Caco-2 (cell line): Measurements from ENCODE around the gene C20orf141. TPM values are rescaled to one million over a fixed set of nuclear protein-coding genes. Genes with fewer than 3 reads are reported as not detected.

ENCODE experiments used
- BruUV-seq: library from RNA; stranded (reverse); fragments of 400-500 nt; replicated peaks from 2 replicates; lab custom pipeline; 2021; lab: Mats Ljungman, UMichigan
- CTCF ChIA-PET: fragments of 300-600 bp; sonication (Branson Sonifier 250); formaldehyde crosslinking; loops from one replicate; lab custom pipeline; 2022; ENCODE audit warnings: antibody characterized with exemption; lab: Charles Lee
- POLR2A ChIA-PET: fragments of 300-600 bp; sonication (Branson Sonifier 250); formaldehyde crosslinking; loops from one replicate; lab custom pipeline; 2022; ENCODE audit warnings: antibody characterized with exemption; lab: Charles Lee
- DNase-seq, 2 experiments: peaks; one replicate each; pipeline versions ENCODE4 v3.0.0 to v3.0.0-alpha.2; 2020 to 2022
- H3K27me3 ChIP-seq: replicated peaks from 2 replicates; pipeline ENCODE4 v1.6.0; 2011; ENCODE audit warnings: low read length; ENCODE audit not compliant: control insufficient read depth, insufficient read depth
- H3K36me3 ChIP-seq: 2 replicates; pipeline ENCODE4 v1.5.1; 2011; ENCODE audit warnings: low read length; ENCODE audit not compliant: control insufficient read depth, insufficient read depth
- H3K4me1 ChIP-seq: fragments of 250-450 bp; sonication (Bioruptor Pico); 2 replicates; pipeline ENCODE4 v1.5.1; 2020; ENCODE audit warnings: mild to moderate bottlenecking
- H3K4me3 ChIP-seq: 2 replicates; pipeline ENCODE4 v1.5.1; 2011; ENCODE audit warnings: low read depth, mild to moderate bottlenecking, control low read depth, low read length
- H3K9me3 ChIP-seq: fragments of 250-450 bp; sonication (Bioruptor Pico); 2 replicates; pipeline ENCODE4 v1.5.1; 2020; ENCODE audit warnings: mild to moderate bottlenecking, moderate library complexity
- H3K27ac Mint-ChIP-seq: one replicate; pipeline ENCODE4 v1.8.0; 2022; ENCODE audit warnings: mixed read lengths; ENCODE audit not compliant: unreplicated experiment
- H3K27me3 Mint-ChIP-seq: one replicate; pipeline ENCODE4 v1.8.0; 2022; ENCODE audit warnings: mixed read lengths; ENCODE audit not compliant: insufficient read depth, unreplicated experiment
- H3K36me3 Mint-ChIP-seq: one replicate; pipeline ENCODE4 v1.8.0; 2022; ENCODE audit warnings: mild to moderate bottlenecking, mixed read lengths; ENCODE audit not compliant: insufficient read depth, unreplicated experiment
- H3K4me1 Mint-ChIP-seq: one replicate; pipeline ENCODE4 v1.8.0; 2022; ENCODE audit warnings: low read depth, mixed read lengths; ENCODE audit not compliant: unreplicated experiment
- H3K4me3 Mint-ChIP-seq: one replicate; pipeline ENCODE4 v1.8.0; 2022; ENCODE audit warnings: mild to moderate bottlenecking, moderate library complexity, mixed read lengths; ENCODE audit not compliant: unreplicated experiment
- H3K9me3 Mint-ChIP-seq: one replicate; pipeline ENCODE4 v1.8.0; 2022; ENCODE audit warnings: mixed read lengths; ENCODE audit not compliant: unreplicated experiment
- intact Hi-C: fragments of 100-400 bp; cut with micrococcal nuclease; formaldehyde crosslinking; loops from one replicate; pipeline ENCODE4 v1.10.0; 2022; ENCODE audit not compliant: unreplicated experiment
- total RNA-seq: library from RNA; stranded (reverse); gene quantifications from 2 replicates; pipeline ENCODE4 v1.2.3, GENCODE V29; 2022
- TF ChIP-seq, protein P1 (sequence below), 2 experiments: fragments of 200-600 bp in 1 of 2; IDR thresholded peaks; 1 replicate in 1 of 2; 2 replicates in 1 of 2; pipeline versions ENCODE4 v1.5.1 to v1.8.0; 2011 to 2022; ENCODE audit warnings: antibody characterized with exemption in 1 of 2, control low read depth in 1 of 2, inconsistent platforms in 1 of 2, low read depth in 1 of 2, low read length in 1 of 2, mild to moderate bottlenecking in 1 of 2, moderate library complexity in 1 of 2; ENCODE audit not compliant: insufficient read depth in 1 of 2, severe bottlenecking in 1 of 2, unreplicated experiment in 1 of 2

C20orf141 gene
- total RNA-seq, 1 experiment from 2014 or later = not detected

DNA sequence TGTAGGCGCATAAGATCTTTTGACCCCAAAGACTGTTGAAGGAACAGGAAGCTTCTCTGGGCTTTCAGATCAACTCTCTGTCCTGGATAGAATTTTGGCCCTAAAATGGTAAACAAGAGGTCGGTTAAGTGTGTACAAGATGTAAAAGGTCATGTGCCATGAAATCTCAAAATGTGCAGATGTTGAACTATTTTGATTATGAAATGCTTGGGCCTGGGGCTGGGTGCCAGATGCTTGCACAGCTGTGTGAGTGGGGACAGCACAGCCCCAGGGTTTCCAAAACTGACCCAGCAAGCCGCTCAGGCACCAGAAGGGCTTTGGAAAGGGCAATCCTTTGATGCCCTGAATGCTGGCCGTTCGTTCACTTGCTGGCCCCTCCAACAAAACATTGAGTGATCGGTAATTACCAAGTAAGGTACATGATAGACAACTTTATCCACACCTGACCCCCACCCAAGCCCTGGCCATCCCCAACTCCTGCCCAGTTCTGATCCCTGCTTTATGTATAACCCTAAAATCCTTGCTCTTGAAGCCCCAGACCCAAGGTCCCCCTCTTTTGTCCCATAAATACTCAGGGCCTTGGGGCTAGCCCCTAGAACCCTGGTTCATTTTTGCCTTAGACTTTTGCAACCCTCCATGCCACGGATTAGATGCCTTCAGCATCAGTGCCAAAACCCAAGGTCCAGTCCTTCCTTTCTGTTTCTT lies 3.3 kb downstream of the C20orf141 start:
- Mint-ChIP-seq H3K4me1 (peaks cover 10% of the 10 kb centered on the region), H3K27ac (no peak overlapping the region), H3K36me3 (no peaks in the 10 kb centered on the region), H3K9me3 (no peaks in the 10 kb centered on the region), H3K27me3 (no peaks in the 10 kb centered on the region), H3K4me3 (no peak overlapping the region)
- POLR2A ChIA-PET = no interaction called here
- peaks cover 9% of the 10 kb centered on the region; the same call in 1 of the 2 replicates for H3K4me1 ChIP-seq
- intact Hi-C loops = no loop called here
- TF ChIP-seq, protein P1, sequence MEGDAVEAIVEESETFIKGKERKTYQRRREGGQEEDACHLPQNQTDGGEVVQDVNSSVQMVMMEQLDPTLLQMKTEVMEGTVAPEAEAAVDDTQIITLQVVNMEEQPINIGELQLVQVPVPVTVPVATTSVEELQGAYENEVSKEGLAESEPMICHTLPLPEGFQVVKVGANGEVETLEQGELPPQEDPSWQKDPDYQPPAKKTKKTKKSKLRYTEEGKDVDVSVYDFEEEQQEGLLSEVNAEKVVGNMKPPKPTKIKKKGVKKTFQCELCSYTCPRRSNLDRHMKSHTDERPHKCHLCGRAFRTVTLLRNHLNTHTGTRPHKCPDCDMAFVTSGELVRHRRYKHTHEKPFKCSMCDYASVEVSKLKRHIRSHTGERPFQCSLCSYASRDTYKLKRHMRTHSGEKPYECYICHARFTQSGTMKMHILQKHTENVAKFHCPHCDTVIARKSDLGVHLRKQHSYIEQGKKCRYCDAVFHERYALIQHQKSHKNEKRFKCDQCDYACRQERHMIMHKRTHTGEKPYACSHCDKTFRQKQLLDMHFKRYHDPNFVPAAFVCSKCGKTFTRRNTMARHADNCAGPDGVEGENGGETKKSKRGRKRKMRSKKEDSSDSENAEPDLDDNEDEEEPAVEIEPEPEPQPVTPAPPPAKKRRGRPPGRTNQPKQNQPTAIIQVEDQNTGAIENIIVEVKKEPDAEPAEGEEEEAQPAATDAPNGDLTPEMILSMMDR (IDR thresholded peaks at IDR 0.05; ENCODE audit: insufficient read depth in 1 of 2, low read depth in 1 of 2, low read length in 1 of 2, severe bottlenecking in 1 of 2, unreplicated experiment in 1 of 2) = no peak
- CTCF ChIA-PET = no interaction called here
- H3K27me3 ChIP-seq = no peaks in the 10 kb centered on the region
- H3K9me3 ChIP-seq = no peaks in the 10 kb centered on the region
- no peak for DNase-seq
- BruUV-seq = no TSS peak
- no peak overlapping the region for H3K4me3 ChIP-seq
- H3K36me3 ChIP-seq = no peaks in the 10 kb centered on the region

DNA sequence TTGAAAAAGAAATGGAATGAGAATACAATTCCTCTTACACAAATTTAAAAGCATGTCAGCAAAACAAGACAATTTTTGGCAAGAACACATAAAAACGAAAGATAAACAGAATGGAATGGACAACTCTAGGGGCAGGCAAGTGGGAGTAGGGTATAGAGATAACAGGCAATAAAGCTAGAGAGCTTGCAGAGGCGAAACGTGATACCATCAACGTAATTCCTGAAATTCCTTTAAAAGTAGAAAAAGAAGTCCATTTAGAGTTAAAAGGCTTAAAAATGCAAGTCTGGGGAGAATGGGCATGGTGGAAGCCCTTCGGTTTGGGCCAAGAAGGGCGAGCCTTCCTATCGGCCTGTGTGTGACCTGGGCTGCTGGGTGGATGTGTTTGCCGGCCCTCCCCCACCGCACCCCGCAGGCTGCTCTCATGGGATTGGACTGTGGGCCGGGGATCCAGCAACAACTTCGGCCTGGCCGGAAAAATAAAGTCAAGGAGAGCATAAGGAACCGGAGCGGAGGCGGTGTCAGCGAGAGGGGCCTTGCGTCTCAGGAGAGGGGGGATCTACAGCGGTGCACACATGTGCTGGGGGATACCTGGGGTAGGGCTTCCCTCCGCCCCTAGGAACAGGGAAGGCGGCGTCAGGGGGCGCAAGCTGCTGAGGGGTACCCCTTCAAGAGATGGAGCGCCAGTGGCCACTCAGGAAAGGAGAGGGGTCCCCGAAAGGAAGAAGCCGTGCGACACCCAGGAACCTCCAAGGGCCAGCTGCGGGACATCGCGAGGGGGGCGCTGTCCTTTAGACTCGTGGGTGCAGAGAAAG lies 5.5 kb downstream of the C20orf141 start:
- Mint-ChIP-seq H3K4me3 (no peak overlapping the region), H3K9me3 (no peaks in the 10 kb centered on the region), H3K4me1 (peaks cover 10% of the 10 kb centered on the region), H3K27ac (no peak overlapping the region), H3K36me3 (no peaks in the 10 kb centered on the region), H3K27me3 (no peaks in the 10 kb centered on the region)
- Histone ChIP-seq H3K4me3 (no peak overlapping the region), H3K36me3 (no peaks in the 10 kb centered on the region), H3K9me3 (no peaks in the 10 kb centered on the region), H3K27me3 (no peaks in the 10 kb centered on the region), H3K4me1 (peaks cover 9% of the 10 kb centered on the region; the same call in 1 of the 2 replicates)
- BruUV-seq = no TSS peak
- POLR2A ChIA-PET = no interaction called here
- CTCF ChIA-PET = interaction anchor here (0.5 to 0.7 kb wide), 2 partner anchors 247 to 272 kb away, joined by 3 read pairs; no protein-coding TSS in a partner anchor
- intact Hi-C loops = no loop called here
- TF ChIP-seq, protein P1 (IDR thresholded peaks at IDR 0.05; ENCODE audit: insufficient read depth in 1 of 2, low read depth in 1 of 2, low read length in 1 of 2, severe bottlenecking in 1 of 2, unreplicated experiment in 1 of 2) = no peak
- no peak for DNase-seq
